GM13976 (cell line): ENCODE data around the gene CCDC92.

Experiments used
- DNase-seq: peaks from one replicate; pipeline ENCODE4 v3.0.0; 2012; ENCODE audit warnings: low spot score
- CTCF ChIP-seq: IDR thresholded peaks from 2 replicates; pipeline ENCODE4 v1.5.1; 2012; ENCODE audit warnings: borderline replicate concordance, mild to moderate bottlenecking; ENCODE audit not compliant: insufficient read depth; ENCODE audit errors: extremely low read depth, missing control alignments, control extremely low read depth
- in situ Hi-C: fragments of 300-500 bp; cut with MboI; formaldehyde crosslinking; loops from one replicate; pipeline ENCODE4 v1.12.0; 2022; ENCODE audit warnings: low sequenced_read_pairs, mixed read lengths, inconsistent platforms; ENCODE audit not compliant: unreplicated experiment

Gene CCDC92

GRCh38 chr12:123941624-123942237, 30.9 kb downstream of the CCDC92 start:
- in situ Hi-C loops: no loop called here
- no peak for TF ChIP-seq CTCF
- DNase-seq: no peak

GRCh38 chr12:123941000-123941399, 31.6 kb downstream of the CCDC92 start:
- in situ Hi-C loops: no loop called here
- no peak for TF ChIP-seq CTCF
- no peak for DNase-seq

- TF ChIP-seq CTCF: no peak
- DNase-seq: no peak
- in situ Hi-C loops: no loop called here
These were observed 32.0 kb downstream of the CCDC92 start for GRCh38 chr12:123940627-123940966.

- in situ Hi-C loops: no loop called here
- no peak for TF ChIP-seq CTCF
These were observed 32.7 kb downstream of the CCDC92 start for GRCh38 chr12:123939716-123940626.

GRCh38 chr12:123938679-123939480, 33.8 kb downstream of the CCDC92 start:
- in situ Hi-C loops: no loop called here
- no peak for DNase-seq
- peak; percentile 8 for TF ChIP-seq CTCF

More at GRCh38 chr12:123939716-123940626, 32.7 kb downstream of the CCDC92 start:
- no peak for DNase-seq
